Glomerular endothelial cell (primary cell): ENCODE data around the gene SIGLEC14. TPM values are rescaled to one million over a fixed set of nuclear protein-coding genes. Genes with fewer than 3 reads are reported as not detected.
A peak's percentile ranks its signal among the peaks of the same experiment; 100 is the strongest.

Experiments used
- DNase-seq: peaks from one replicate; pipeline ENCODE4 v3.0.0-alpha.2; 2011; ENCODE audit warnings: low read depth, low spot score; ENCODE audit errors: extremely low read depth
- total RNA-seq: library from RNA; depleted of rRNA; stranded (reverse); fragments of >200 nt; gene quantifications from 2 replicates; pipeline ENCODE4 v1.2.3, GENCODE V29; 2015

SIGLEC14 gene
- total RNA-seq, 1 donor from 2014 or later = 0.35 TPM

GRCh38 chr19:51626675-51627074 lies 19.9 kb downstream of the SIGLEC14 start:
- DNase-seq = no peak

GRCh38 chr19:51621178-51621577 lies 25.4 kb downstream of the SIGLEC14 start:
- no peak for DNase-seq

- no peak for DNase-seq
Measured at GRCh38 chr19:51615991-51616390, 30.6 kb downstream of the SIGLEC14 start.

- no peak for DNase-seq
Measured at GRCh38 chr19:51614789-51615188, 31.8 kb downstream of the SIGLEC14 start.

DNA sequence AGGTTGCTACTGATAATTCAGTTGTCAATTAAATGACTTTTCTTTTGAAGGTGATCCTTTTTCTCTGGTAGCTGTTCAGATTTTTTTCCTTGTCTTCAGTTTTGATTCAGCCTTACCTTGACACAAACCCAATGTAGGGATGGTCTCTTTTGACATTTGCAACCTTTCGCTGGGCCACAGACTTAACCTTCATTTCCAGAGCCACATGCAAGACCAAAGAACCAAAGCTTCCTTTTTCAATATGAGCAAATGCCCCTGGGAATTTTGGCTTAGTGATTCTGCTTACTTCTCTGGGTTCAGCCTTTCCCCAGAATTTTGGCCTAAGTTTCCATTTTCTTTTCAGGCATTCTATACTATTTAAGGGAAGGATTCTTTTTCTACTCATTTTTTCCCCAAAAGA lies 36.0 kb downstream of the SIGLEC14 start:
- no peak for DNase-seq

DNA sequence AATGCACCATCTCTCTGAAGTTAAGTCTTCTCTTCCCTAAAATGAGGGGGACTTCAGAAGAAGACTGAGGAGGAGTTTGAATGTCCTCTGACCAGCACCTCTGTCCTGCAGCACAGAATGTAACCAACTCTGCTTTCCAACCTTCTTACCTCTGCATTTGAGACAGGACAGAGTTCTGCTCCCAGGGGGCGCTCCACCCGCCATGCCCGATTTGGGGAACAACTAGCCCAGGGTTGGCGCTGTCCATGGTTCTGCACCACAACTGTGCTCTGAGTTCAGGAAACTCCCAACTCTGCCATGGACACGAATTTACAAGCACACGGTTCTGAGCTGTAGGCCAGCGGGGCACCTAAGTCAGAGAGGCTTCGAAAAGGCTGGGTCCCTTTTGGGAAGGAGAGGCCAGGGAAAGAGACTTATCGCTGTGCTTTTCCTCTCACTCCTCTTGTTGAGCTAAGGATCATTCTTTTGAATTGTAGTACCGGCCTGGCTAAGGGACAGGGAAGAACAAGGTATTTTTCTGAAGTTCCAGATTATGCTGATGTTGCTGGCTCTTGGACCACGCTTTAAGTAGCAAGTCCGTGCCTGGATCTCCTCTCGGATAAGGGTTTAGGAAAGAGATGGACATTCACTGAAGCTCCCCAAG lies 38.6 kb downstream of the SIGLEC14 start:
- peak; percentile 42 for DNase-seq

- no peak for DNase-seq
Measured at GRCh38 chr19:51607077-51607476, 39.5 kb downstream of the SIGLEC14 start.

GRCh38 chr19:51602189-51602854 lies 44.3 kb downstream of the SIGLEC14 start:
- DNase-seq = no peak

DNA sequence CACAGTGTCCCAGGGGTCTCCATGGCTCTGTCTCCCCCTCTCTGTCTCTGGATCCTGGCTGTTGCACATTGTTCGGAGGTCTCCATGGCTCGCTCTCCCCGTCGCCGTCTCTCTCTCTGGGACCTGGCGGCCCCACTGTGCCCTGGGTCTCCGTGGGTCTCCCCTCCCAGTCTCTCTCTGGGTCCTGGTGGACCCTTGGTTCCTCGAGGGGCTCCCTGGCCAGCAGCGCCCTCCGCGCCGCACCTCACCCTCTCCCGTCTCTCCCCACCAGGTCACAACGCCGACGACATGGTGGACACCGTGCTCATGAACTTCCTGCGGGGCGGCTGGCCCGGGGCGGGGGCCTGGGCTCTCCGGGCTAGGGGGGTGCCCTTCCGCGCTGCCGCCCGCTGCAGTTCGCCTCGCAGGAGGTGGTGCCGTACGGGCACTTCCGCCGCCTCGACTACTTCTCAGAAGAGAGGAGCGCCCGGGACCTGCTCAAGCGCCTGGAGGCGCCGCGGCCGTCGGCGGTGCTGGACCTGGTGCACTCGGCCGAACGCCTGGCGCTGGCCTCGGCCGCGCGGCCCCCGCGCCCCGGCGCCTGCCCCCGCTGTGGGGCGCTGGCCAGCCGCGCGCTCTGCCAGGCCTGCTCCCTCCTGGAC lies 45.6 kb downstream of the SIGLEC14 start:
- DNase-seq = no peak

- DNase-seq = no peak
Measured at GRCh38 chr19:51599084-51599483, 47.5 kb downstream of the SIGLEC14 start.

DNA sequence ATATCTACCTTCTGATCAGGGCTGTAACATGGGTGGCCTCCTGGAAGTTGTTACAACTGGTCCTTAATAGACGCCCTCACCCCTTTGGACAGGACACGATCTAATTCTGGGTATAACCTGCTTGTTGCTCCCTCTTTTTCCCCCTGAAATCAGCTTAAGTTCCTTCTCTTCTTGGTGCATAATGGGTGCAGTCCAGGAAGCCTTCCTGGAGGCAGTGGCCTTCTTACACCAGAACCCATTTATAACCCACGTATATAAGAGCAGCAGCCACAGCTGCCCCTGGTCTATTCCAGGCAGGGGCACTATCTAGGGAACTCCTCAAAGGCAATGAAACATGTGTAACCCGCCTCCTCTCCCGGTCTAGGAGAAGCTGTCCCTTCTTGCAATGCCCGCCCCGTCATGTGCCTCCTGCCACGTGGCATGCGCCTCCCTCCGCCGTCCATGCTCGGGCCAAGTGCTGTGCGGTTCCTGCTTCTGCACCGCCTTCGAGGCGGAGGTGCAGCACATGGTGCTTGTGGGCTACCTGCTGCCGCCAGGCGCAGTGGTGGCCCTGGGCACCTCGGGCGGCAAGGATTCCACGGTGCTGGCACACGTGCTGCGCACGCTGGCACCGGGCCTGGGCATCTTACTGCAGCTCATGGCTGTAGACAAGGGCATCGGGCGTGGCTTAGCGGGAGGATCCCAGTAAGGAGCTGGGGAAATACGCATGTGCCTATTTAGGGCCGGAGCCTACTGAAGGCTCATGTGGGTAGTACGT lies 48.3 kb downstream of the SIGLEC14 start:
- DNase-seq = no peak

- DNase-seq = no peak
Measured at GRCh38 chr19:51595190-51596175, 51.1 kb downstream of the SIGLEC14 start.

- DNase-seq = no peak
Measured at GRCh38 chr19:51594774-51595109, 51.9 kb downstream of the SIGLEC14 start.

GRCh38 chr19:51593969-51594773 lies 52.5 kb downstream of the SIGLEC14 start:
- peak; percentile 84 for DNase-seq

- DNase-seq = no peak
Measured at GRCh38 chr19:51593138-51593890, 53.3 kb downstream of the SIGLEC14 start.
